HEK293T (cell line): Measurements from ENCODE around the gene VIPR2.
A peak's percentile ranks its signal among the peaks of the same experiment; 100 is the strongest.

ENCODE experiments used
- CTCF ChIA-PET: fragments of 350-600 bp; formaldehyde crosslinking; extraction: SDS; loops from one replicate; lab custom pipeline; 2021; ENCODE audit warnings: antibody characterized with exemption, inconsistent platforms; lab: Yijun Ruan, JAX
- POLR2A ChIA-PET: fragments of 350-600 bp; formaldehyde crosslinking; extraction: SDS; loops from one replicate; lab custom pipeline; 2020; ENCODE audit warnings: antibody characterized with exemption, inconsistent platforms; lab: Yijun Ruan, JAX
- DNase-seq: peaks from one replicate; pipeline ENCODE4 v3.0.0; 2012; ENCODE audit warnings: mixed read lengths; ENCODE audit errors: extremely low spot score
- ARNT ChIP-seq: fragments of 450-650 bp; IDR thresholded peaks from 2 replicates; pipeline ENCODE4 v1.6.1; 2017; ENCODE audit warnings: mild to moderate bottlenecking
- BHLHE40 ChIP-seq: fragments of 450-650 bp; IDR thresholded peaks from 2 replicates; pipeline ENCODE4 v1.6.1; 2016; ENCODE audit warnings: mild to moderate bottlenecking, moderate library complexity, borderline replicate concordance
- CTBP1 ChIP-seq: fragments of 450-650 bp; IDR thresholded peaks from 2 replicates; pipeline ENCODE4 v1.6.1; 2016; ENCODE audit warnings: borderline replicate concordance
- ELF4 ChIP-seq: fragments of 450-650 bp; IDR thresholded peaks from 2 replicates; pipeline ENCODE4 v1.6.1; 2017; ENCODE audit warnings: antibody characterized with exemption
- FOXA1 ChIP-seq: fragments of 450-650 bp; IDR thresholded peaks from 2 replicates; pipeline ENCODE4 v1.6.1; 2016; ENCODE audit warnings: mild to moderate bottlenecking
- FOXK2 ChIP-seq: fragments of 450-650 bp; IDR thresholded peaks from 2 replicates; pipeline ENCODE4 v1.6.1; 2016; ENCODE audit warnings: mild to moderate bottlenecking
- FOXM1 ChIP-seq: fragments of 450-650 bp; IDR thresholded peaks from 2 replicates; pipeline ENCODE4 v1.6.1; 2017; ENCODE audit warnings: mild to moderate bottlenecking, borderline replicate concordance
- HDGF ChIP-seq: fragments of 450-650 bp; IDR thresholded peaks from 2 replicates; pipeline ENCODE4 v1.6.1; 2017; ENCODE audit warnings: antibody characterized with exemption, borderline replicate concordance
- L3MBTL2 ChIP-seq: fragments of 450-650 bp; conservative IDR thresholded peaks from 2 replicates; pipeline ENCODE4 v1.6.1; 2016; ENCODE audit warnings: mild to moderate bottlenecking
- LEF1 ChIP-seq: fragments of 450-650 bp; IDR thresholded peaks from 2 replicates; pipeline ENCODE4 v1.6.1; 2017; ENCODE audit warnings: mild to moderate bottlenecking, borderline replicate concordance
- NFRKB ChIP-seq: fragments of 450-650 bp; IDR thresholded peaks from 2 replicates; pipeline ENCODE4 v1.6.1; 2016; ENCODE audit warnings: mild to moderate bottlenecking, moderate library complexity
- PKNOX1 ChIP-seq: fragments of 450-650 bp; IDR thresholded peaks from 2 replicates; pipeline ENCODE4 v1.6.1; 2016
- SP1 ChIP-seq: fragments of 450-650 bp; IDR thresholded peaks from 2 replicates; pipeline ENCODE4 v1.6.1; 2017
- SUZ12 ChIP-seq: fragments of 450-650 bp; IDR thresholded peaks from 2 replicates; pipeline ENCODE4 v1.6.1; 2016; ENCODE audit warnings: mild to moderate bottlenecking
- TARDBP ChIP-seq: fragments of 450-650 bp; IDR thresholded peaks from 2 replicates; pipeline ENCODE4 v1.6.1; 2016
- ZNF384 ChIP-seq: fragments of 450-650 bp; IDR thresholded peaks from 2 replicates; pipeline ENCODE4 v1.6.1; 2016

VIPR2 gene

GRCh38 chr7:159108941-159109652, 35.6 kb downstream of the VIPR2 start:
- no peak for DNase-seq
- POLR2A ChIA-PET, result no interaction called here
- no peak for TF ChIP-seq ARNT
- CTCF ChIA-PET, result no interaction called here

- TF ChIP-seq BHLHE40 (no peak), SUZ12 (no peak), ELF4 (no peak), NFRKB (no peak), ZNF384 (no peak), LEF1 (no peak), L3MBTL2 (no peak), FOXM1 (no peak), TARDBP (no peak), FOXA1 (no peak), HDGF (no peak), PKNOX1 (no peak), CTBP1 (no peak), SP1 (no peak), ARNT (no peak)
- ChIA-PET CTCF (no interaction called here), POLR2A (no interaction called here)
- DNase-seq, result no peak
These were observed 36.2 kb downstream of the VIPR2 start for GRCh38 chr7:159108491-159108890.

- ChIA-PET POLR2A (no interaction called here), CTCF (no interaction called here)
- no peak for TF ChIP-seq FOXK2
- TF ChIP-seq HDGF, result no peak
- TF ChIP-seq NFRKB, result no peak
- TF ChIP-seq ZNF384, result no peak
- no peak for TF ChIP-seq SP1
- TF ChIP-seq TARDBP, result no peak
- no peak for TF ChIP-seq FOXA1
- no peak for TF ChIP-seq SUZ12
- TF ChIP-seq ELF4, result no peak
- no peak for TF ChIP-seq LEF1
- no peak for TF ChIP-seq PKNOX1
- no peak for TF ChIP-seq ARNT
- no peak for TF ChIP-seq BHLHE40
- TF ChIP-seq CTBP1, result no peak
- no peak for TF ChIP-seq FOXM1
- TF ChIP-seq L3MBTL2, result no peak
- no peak for DNase-seq
These were observed 37.3 kb downstream of the VIPR2 start for GRCh38 chr7:159107161-159107892.

- ChIA-PET POLR2A (no interaction called here), CTCF (no interaction called here)
- no peak for DNase-seq
- TF ChIP-seq NFRKB, result no peak
- TF ChIP-seq PKNOX1, result peak; percentile 74
These were observed 38.5 kb downstream of the VIPR2 start for GRCh38 chr7:159105832-159106811.

- ChIA-PET CTCF (no interaction called here), POLR2A (no interaction called here)
- no peak for TF ChIP-seq NFRKB
- TF ChIP-seq LEF1, result no peak
- no peak for TF ChIP-seq BHLHE40
- TF ChIP-seq HDGF, result no peak
- TF ChIP-seq CTBP1, result no peak
- no peak for TF ChIP-seq SP1
- TF ChIP-seq ARNT, result no peak
- no peak for TF ChIP-seq ELF4
- TF ChIP-seq FOXK2, result no peak
- TF ChIP-seq TARDBP, result no peak
- TF ChIP-seq PKNOX1, result no peak
- TF ChIP-seq L3MBTL2, result no peak
- TF ChIP-seq FOXA1, result no peak
- TF ChIP-seq ZNF384, result no peak
- no peak for TF ChIP-seq FOXM1
- TF ChIP-seq SUZ12, result no peak
- no peak for DNase-seq
These were observed 39.4 kb downstream of the VIPR2 start for GRCh38 chr7:159105066-159105780.
